Measurements from ENCODE around the gene APC2. TPM values are rescaled to one million over a fixed set of nuclear protein-coding genes. Genes with fewer than 3 reads are reported as not detected.

APC2 gene
- total RNA-seq, 1 experiment from 2014 or later: 0.68 TPM

- Histone ChIP-seq H4K8ac (replicated peaks; ENCODE audit: insufficient read length, low read depth, low read length) (no peak overlapping the region), H3K56ac (ENCODE audit: insufficient read length, low read depth, low read length) (no peak overlapping the region), H3K4me1 (ENCODE audit: insufficient read depth, low read length) (no peaks in the 10 kb centered on the region; the same call in 1 of the 2 replicates), H2AK5ac (ENCODE audit: insufficient read length, low read length) (no peak overlapping the region), H3K4ac (ENCODE audit: low read depth, low read length) (no peak overlapping the region), H2BK12ac (ENCODE audit: insufficient read length, low read depth, low read length) (no peak overlapping the region), H3K9me3 (ENCODE audit: control insufficient read depth, low read depth, low read length) (no peaks in the 10 kb centered on the region), H3K14ac (ENCODE audit: insufficient read depth, low read length) (no peak overlapping the region), H4K20me1 (ENCODE audit: control insufficient read depth, insufficient read depth, insufficient read length) (no peaks in the 10 kb centered on the region), H3T11ph (ENCODE audit: low read length) (no peak overlapping the region), H2BK5ac (ENCODE audit: insufficient read length, low read length) (no peak overlapping the region), H4K5ac (ENCODE audit: insufficient read length, low read depth, low read length) (no peak overlapping the region), H4K91ac (ENCODE audit: insufficient read length, low read depth, low read length) (no peak overlapping the region), H2BK15ac (ENCODE audit: low read depth, low read length) (no peak overlapping the region), H3K23ac (ENCODE audit: insufficient read length, low read depth, low read length) (no peak overlapping the region), H2BK20ac (ENCODE audit: low read depth, low read length, poor library complexity, severe bottlenecking) (no peak overlapping the region), H3K4me2 (ENCODE audit: insufficient read depth, insufficient read length, low read length) (no peak overlapping the region), H3K79me1 (ENCODE audit: insufficient read depth, low read depth, low read length, poor library complexity, severe bottlenecking) (no peaks in the 10 kb centered on the region), H2BK120ac (ENCODE audit: low read depth, low read length, poor library complexity, severe bottlenecking) (no peak overlapping the region), H2AFZ (ENCODE audit: low read length) (no peak overlapping the region), H3K23me2 (ENCODE audit: insufficient read length, low read depth, low read length, poor library complexity, severe bottlenecking) (peaks cover 11% of the 10 kb centered on the region), H3K79me2 (ENCODE audit: insufficient read depth, low read length) (no peaks in the 10 kb centered on the region), H3K27ac (ENCODE audit: insufficient read length, low read depth, low read length) (no peak overlapping the region), H3K18ac (ENCODE audit: insufficient read length, low read depth, low read length) (no peak overlapping the region), H3K9ac (ENCODE audit: extremely low read depth, insufficient read length, low read length) (no peak overlapping the region), H3K27me3 (ENCODE audit: insufficient read depth, low read length) (no peaks in the 10 kb centered on the region; the same call in 1 of the 2 replicates)
- TF ChIP-seq CTCF (conservative IDR thresholded peaks at IDR 0.05): no peak
- Mint-ChIP-seq H3K27ac (no peak overlapping the region), H3K36me3 (ENCODE audit: insufficient read depth in 1 of 3, low read depth in 3 of 3) (peaks cover 0 to 13% (median 5%) of the 10 kb centered on the region in 3 experiments; a peak in 2 of 7 replicates), H3K9me3 (no peaks in the 10 kb centered on the region), H3K4me1 (peaks cover 7 to 27% of the 10 kb centered on the region in 2 experiments), H3K27me3 (ENCODE audit: low read depth) (peaks cover 75% of the 10 kb centered on the region), H3K4me3 (peak overlapping the region in 1 of 2 experiments; percentile 71; a peak in 1 of 5 replicates)
- no CpG with 5 or more reads among the region's 43 CpGs for WGBS (ENCODE audit: extremely low coverage, insufficient read length, low lambda C conversion rate)
- DNase-seq: no peak
Measured at GRCh38 chr19:1456121-1456900, 6.4 kb downstream of the APC2 start.
